Panc1 (cell line): ENCODE data around the gene SMAD6.

Source experiments
- POLR2AphosphoS5 ChIP-seq: IDR thresholded peaks from 2 replicates; pipeline ENCODE4 v1.6.1; 2012; ENCODE audit warnings: mild to moderate bottlenecking, low read depth, low read length, moderate library complexity
- SIN3A ChIP-seq: IDR thresholded peaks from 2 replicates; pipeline ENCODE4 v1.6.1; 2012; ENCODE audit warnings: low read depth, mild to moderate bottlenecking, low read length, moderate library complexity, borderline replicate concordance; ENCODE audit not compliant: insufficient read depth
- TF ChIP-seq, protein P1 (sequence below): fragments of 450-650 bp; IDR thresholded peaks from 2 replicates; pipeline ENCODE4 v1.5.1; 2017; ENCODE audit warnings: mild to moderate bottlenecking
- TF ChIP-seq, protein P2 (sequence below), 2 experiments: IDR thresholded peaks; 2 replicates each; pipeline ENCODE4 v1.6.1; 2011 to 2012; ENCODE audit warnings: low read depth in 2 of 2, control low read depth in 1 of 2, low read length in 1 of 2, mild to moderate bottlenecking in 1 of 2, moderate library complexity in 1 of 2; ENCODE audit not compliant: insufficient read depth in 1 of 2

DNA sequence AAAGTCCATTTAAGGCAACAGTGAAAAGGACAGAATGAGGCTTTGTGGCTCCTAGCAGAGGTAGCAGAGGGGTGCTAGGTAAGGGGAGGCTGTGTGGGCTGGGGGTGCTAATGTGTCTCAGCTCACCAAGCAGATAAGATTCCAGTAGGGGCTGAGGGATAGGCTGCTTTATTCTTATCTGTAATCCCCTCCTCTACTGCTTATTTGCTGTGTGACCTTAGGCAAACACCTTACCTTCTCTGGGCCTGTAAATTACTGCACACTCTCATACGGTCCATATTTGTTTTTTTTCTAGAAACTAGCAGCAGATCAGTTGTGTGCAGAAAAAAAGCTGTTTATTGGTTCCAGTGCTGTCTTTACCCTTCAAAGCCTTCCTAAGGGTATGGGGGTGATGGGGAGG is 52.8 kb downstream of the SMAD6 start:
- TF ChIP-seq, protein P1, sequence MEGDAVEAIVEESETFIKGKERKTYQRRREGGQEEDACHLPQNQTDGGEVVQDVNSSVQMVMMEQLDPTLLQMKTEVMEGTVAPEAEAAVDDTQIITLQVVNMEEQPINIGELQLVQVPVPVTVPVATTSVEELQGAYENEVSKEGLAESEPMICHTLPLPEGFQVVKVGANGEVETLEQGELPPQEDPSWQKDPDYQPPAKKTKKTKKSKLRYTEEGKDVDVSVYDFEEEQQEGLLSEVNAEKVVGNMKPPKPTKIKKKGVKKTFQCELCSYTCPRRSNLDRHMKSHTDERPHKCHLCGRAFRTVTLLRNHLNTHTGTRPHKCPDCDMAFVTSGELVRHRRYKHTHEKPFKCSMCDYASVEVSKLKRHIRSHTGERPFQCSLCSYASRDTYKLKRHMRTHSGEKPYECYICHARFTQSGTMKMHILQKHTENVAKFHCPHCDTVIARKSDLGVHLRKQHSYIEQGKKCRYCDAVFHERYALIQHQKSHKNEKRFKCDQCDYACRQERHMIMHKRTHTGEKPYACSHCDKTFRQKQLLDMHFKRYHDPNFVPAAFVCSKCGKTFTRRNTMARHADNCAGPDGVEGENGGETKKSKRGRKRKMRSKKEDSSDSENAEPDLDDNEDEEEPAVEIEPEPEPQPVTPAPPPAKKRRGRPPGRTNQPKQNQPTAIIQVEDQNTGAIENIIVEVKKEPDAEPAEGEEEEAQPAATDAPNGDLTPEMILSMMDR: no peak
- TF ChIP-seq SIN3A (no peak), POLR2AphosphoS5 (no peak)
- TF ChIP-seq, protein P2, sequence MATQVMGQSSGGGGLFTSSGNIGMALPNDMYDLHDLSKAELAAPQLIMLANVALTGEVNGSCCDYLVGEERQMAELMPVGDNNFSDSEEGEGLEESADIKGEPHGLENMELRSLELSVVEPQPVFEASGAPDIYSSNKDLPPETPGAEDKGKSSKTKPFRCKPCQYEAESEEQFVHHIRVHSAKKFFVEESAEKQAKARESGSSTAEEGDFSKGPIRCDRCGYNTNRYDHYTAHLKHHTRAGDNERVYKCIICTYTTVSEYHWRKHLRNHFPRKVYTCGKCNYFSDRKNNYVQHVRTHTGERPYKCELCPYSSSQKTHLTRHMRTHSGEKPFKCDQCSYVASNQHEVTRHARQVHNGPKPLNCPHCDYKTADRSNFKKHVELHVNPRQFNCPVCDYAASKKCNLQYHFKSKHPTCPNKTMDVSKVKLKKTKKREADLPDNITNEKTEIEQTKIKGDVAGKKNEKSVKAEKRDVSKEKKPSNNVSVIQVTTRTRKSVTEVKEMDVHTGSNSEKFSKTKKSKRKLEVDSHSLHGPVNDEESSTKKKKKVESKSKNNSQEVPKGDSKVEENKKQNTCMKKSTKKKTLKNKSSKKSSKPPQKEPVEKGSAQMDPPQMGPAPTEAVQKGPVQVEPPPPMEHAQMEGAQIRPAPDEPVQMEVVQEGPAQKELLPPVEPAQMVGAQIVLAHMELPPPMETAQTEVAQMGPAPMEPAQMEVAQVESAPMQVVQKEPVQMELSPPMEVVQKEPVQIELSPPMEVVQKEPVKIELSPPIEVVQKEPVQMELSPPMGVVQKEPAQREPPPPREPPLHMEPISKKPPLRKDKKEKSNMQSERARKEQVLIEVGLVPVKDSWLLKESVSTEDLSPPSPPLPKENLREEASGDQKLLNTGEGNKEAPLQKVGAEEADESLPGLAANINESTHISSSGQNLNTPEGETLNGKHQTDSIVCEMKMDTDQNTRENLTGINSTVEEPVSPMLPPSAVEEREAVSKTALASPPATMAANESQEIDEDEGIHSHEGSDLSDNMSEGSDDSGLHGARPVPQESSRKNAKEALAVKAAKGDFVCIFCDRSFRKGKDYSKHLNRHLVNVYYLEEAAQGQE (IDR thresholded peaks at IDR 0.05; ENCODE audit: insufficient read depth in 1 of 2, low read depth in 2 of 2, low read length in 1 of 2): no peak
